ENCODE measurements around the gene SERAC1.
"Not testable (repeated sequence)": the region's sequence is repeated elsewhere in the genome, so short reads cannot be mapped to it uniquely, and the experiment has no call there.

SERAC1 gene

GRCh38 chr6:158168040-158168289 lies at the start of gene SERAC1:
TSS of gene SERAC1 (minus strand) at chr6:158168262. CDS start at chr6:158158363, 9,899 bp downstream.
- no peak for DNase-seq

GRCh38 chr6:158213925-158214674 lies 46.0 kb upstream of the SERAC1 start:
- DNase-seq = no peak

DNA sequence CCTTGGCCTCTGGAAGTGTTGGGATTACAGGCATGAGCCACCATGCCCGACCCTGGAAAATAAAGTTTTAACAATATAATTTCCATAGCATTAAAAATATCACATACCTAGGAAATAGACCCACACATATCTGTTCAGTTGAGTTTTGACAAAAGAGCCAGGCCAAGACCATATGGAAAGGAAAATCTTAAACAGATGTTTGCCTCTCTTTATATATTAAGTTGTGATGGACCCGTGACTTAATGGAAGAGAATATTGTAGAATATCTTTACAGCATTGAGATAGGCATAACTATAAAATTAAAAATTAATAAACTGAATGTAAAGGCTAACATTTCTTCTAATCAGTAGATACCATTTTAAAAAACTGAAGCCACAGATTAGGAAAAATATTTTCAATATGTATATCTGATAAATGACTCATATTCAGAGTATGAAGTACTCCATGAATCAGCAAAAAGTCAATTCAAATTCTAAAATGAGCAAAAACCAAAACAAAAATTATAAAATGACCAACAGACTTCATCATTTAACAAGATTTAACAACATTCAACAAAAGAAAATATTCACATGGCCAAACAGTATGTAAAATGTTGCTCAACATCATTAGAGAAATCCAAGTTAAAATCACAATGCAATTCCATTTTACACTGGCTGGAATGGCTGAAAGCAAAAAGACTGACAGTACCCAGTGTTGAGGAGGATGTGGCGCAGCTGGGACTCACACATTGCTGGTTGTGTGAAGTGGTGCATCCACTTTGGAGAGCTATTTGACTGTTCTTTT lies 43.4 kb upstream of the SERAC1 start:
- no peak for DNase-seq

GRCh38 chr6:158209582-158210333 lies 41.7 kb upstream of the SERAC1 start:
- not testable (repeated sequence) for DNase-seq

GRCh38 chr6:158208226-158209030 lies 40.4 kb upstream of the SERAC1 start:
- not testable (repeated sequence) for DNase-seq

GRCh38 chr6:158207422-158207788 lies 39.3 kb upstream of the SERAC1 start:
- no peak for DNase-seq

DNA sequence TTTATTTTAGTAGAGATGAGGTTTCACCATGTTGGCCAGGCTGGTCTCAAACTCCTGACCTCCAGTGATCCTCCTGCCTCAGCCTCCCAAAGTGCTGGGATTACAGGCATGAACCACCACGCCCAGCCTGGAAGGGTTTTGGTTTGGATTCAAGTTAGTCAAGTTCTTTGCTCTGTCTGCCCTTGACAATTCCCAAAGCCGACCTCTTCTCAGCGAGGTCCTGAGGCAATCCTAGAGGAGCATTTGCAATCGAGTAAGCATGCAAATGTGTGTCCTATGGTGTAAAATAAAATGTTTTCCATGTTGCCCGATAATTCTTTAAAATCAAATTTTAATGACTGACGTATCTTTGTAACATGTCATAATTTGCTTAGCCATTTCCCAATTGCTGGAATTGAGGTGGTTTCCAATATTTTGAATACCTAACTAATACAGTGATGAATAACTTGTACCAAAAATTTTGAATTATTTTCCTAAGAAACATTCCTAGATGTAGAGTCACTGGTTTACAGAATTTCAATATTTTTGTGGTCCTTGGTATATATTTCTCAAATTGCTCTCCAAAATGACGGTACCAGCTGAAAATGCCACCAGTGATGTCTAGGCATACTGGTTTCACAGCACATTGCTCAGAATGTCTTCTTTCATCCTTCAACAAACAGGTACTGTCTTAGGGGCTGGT lies 38.8 kb upstream of the SERAC1 start:
- DNase-seq = no peak

DNA sequence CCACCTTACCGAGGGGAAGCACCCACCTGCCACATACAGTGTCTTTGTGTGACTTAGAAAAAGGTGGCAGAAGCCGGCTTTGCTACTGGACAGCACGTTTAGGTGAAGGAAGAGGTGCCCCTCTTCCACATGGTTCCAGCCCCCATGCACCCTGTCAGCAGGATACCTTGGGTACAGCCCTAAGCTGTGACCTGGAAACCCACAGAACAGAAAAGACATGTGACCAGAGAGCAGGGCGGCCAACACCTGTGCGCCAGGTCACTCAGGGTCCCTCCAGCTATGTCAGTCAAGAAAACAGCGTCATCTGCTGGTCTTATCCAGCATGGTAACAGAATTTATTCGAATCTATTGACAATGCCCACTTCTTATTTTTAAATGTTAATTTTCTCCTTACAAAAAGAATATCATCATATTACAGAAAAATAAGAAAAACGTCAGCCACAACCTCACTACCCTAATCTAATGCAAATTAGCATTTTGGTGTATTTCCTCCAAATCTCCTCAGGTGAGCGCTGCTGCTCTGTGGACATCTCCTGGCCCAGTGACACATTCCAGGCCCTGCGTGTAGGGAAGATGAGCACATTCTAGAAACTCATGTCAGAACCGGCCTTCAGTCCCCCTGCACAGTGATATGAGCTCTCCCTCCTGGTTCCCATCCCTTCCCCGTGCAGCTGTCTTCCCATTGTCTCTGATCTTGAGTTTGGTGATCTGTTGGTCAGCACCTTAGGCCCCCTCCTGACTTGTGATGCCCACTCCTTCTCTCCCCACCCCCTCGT lies 37.3 kb upstream of the SERAC1 start:
- DNase-seq = no peak

GRCh38 chr6:158198461-158198860 lies 30.4 kb upstream of the SERAC1 start:
- no peak for DNase-seq

GRCh38 chr6:158194487-158195280 lies 26.6 kb upstream of the SERAC1 start:
- DNase-seq = no peak

DNA sequence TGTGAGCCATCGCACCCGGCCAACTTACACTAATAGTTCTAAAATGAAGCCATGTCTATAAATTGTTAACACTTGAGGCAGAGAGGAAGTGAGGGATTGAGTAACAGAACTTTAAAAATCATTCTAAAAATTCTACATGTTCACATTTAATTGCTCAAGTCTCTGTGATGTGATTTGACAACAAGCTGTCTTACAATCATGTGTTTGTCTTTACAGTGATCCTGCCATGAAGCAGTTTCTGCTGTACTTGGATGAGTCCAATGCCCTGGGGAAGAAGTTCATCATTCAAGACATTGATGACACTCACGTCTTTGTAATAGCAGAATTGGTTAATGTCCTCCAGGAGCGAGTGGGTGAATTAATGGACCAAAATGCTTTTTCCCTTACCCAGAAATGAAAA lies 23.7 kb upstream of the SERAC1 start:
- no peak for DNase-seq

DNA sequence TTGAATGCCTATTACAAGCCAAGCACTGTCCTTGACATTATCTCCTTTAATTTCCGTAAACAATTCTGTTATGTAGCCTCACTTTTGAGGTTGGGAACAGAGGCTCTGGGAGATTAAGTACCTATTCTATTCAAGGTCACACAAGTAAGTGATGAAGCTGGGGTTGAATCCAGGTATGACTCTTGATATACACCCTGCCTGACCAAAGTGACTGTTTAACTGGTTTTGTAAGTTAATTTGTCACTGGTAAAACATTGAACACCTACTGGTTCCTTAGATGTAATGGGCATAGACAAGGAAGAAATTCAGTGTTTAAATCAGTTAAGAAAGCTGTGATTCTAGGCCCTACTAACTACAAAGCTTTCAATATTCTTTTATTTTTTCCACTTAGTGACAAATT lies 23.0 kb upstream of the SERAC1 start:
- DNase-seq = no peak

GRCh38 chr6:158188591-158188990 lies 20.5 kb upstream of the SERAC1 start:
- DNase-seq = no peak

DNA sequence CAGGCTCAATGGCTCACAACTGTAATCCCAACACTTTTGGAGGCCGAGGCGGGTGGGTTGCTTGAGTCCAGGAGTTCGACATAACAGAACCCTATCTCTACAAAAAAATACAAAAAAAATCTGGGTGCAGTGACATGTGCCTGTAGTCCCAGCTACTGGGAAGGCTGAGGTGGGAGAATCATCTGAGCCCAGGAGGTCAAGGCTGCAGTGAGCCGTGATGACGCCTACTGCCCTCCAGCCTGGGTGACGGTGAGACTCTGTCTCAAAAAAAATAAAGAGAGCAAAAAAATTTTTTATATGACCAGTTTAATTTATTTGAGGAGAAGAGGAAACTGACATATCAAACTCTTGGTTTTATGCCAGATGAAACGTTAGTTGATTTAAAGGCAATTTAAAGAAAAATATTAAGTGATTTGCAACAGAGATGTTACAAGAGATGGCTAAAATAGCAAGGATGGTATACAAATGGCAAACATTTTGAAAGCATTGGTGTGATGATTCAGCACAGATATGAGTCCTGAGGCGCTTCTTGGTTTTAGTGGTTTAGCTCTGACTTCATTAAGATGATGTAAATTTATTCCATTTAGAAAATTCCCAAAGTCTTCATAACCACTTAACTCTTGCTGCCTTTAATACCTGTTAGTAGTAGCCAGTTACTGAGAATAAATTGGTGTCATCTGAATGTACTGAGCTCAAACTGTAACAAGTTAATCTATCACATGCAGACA lies 17.8 kb upstream of the SERAC1 start:
- no peak for DNase-seq

DNA sequence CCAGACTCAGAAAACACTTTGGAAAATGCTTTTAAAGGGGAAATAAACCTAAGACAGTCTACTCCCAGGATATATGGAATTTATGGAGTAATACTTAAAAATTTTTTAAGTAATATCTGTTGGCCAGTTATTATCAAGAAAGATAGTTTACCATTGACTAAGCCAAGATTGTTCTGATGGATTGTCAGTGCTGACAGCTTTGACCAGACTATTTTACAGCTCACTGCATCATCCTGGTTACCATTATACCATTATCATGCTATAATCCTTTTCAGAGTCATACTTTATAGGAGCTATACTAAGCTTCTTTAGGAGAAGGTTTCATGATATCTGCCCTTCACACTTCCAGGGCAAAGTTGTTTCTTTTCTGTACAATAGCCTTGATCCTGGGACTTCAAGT lies 16.5 kb upstream of the SERAC1 start:
- no peak for DNase-seq

- not testable (repeated sequence) for DNase-seq
These were observed 15.3 kb upstream of the SERAC1 start for GRCh38 chr6:158183174-158183972.

DNA sequence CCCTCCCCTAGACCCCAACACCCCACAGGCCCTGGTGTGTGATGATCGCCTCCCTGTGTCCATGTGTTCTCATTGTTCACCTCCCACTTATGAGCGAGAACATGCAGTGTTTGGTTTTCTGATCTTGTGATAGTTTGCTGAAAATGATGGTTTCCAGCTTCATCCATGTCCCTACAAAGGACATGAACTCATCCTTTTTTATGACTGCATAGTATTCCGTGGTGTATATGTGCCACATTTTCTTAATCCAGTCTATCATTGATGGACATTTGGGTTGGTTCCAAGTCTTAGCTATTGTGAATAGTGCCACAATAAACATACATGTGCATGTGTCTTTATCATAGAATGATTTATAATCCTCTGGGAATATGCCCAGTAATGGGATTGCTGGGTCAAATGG lies 9.7 kb upstream of the SERAC1 start:
- DNase-seq = not testable (repeated sequence)

- no peak for DNase-seq
These were observed 7.0 kb upstream of the SERAC1 start for GRCh38 chr6:158175111-158175510.

GRCh38 chr6:158174514-158174913 lies 6.5 kb upstream of the SERAC1 start:
- DNase-seq = no peak
